K562 (cell line): Measurements from ENCODE around the gene TARBP2. TPM values are rescaled to one million over a fixed set of nuclear protein-coding genes. Genes with fewer than 3 reads are reported as not detected.

Experiments
- CTCFL ChIP-seq: IDR thresholded peaks from 2 replicates; pipeline ENCODE4 v1.6.1; 2011; ENCODE audit warnings: borderline replicate concordance, low read depth, mild to moderate bottlenecking, moderate library complexity, low read length; ENCODE audit not compliant: insufficient read depth, poor library complexity, severe bottlenecking
- EHMT2 ChIP-seq: fragments of 450-650 bp; IDR thresholded peaks from 2 replicates; pipeline ENCODE4 v1.6.1; 2018; ENCODE audit warnings: antibody characterized with exemption
- ESRRB ChIP-seq: fragments of 250-450 bp; sonication (Bioruptor Pico); IDR thresholded peaks from 2 replicates; pipeline ENCODE4 v1.5.0; 2020; ENCODE audit warnings: mild to moderate bottlenecking, moderate library complexity, borderline replicate concordance
- FOXP4 ChIP-seq: sonication (generic); formaldehyde crosslinking; IDR thresholded peaks from 2 replicates; pipeline ENCODE4 v1.8.0; 2022; ENCODE audit warnings: mild to moderate bottlenecking, missing genetic modification reagents, borderline replicate concordance
- GMEB1 ChIP-seq: fragments of 250-450 bp; sonication (Bioruptor Pico); IDR thresholded peaks from 2 replicates; pipeline ENCODE4 v1.4.0; 2020; ENCODE audit warnings: mild to moderate bottlenecking
- HNRNPL ChIP-seq: fragments of 200-400 bp; formaldehyde crosslinking; IDR thresholded peaks from 2 replicates; pipeline ENCODE4 v1.6.1; 2017; ENCODE audit warnings: low read depth, mild to moderate bottlenecking, low read length
- NFYB ChIP-seq: IDR thresholded peaks from 2 replicates; pipeline ENCODE4 v1.6.1; 2011; ENCODE audit warnings: mild to moderate bottlenecking, moderate library complexity; ENCODE audit not compliant: insufficient read length; ENCODE audit errors: extremely low read depth
- RBM14 ChIP-seq: fragments of 200-400 bp; formaldehyde crosslinking; IDR thresholded peaks from 2 replicates; pipeline ENCODE4 v1.6.1; 2018; ENCODE audit warnings: low read depth, mild to moderate bottlenecking, low read length, moderate library complexity, borderline replicate concordance; ENCODE audit not compliant: insufficient read depth
- SP2 ChIP-seq: IDR thresholded peaks from 2 replicates; pipeline ENCODE4 v1.6.1; 2011; ENCODE audit warnings: mild to moderate bottlenecking, low read depth, low read length, moderate library complexity; ENCODE audit not compliant: poor library complexity, severe bottlenecking; ENCODE audit errors: extremely low read depth
- ZBTB17 ChIP-seq: fragments of 450-650 bp; formaldehyde crosslinking; IDR thresholded peaks from 2 replicates; pipeline ENCODE4 v1.4.0; 2020; ENCODE audit warnings: mild to moderate bottlenecking
- ZBTB43 ChIP-seq: sonication (generic); formaldehyde crosslinking; IDR thresholded peaks from 2 replicates; pipeline ENCODE4 v1.8.0; 2023; ENCODE audit warnings: mild to moderate bottlenecking, missing genetic modification reagents
- ZC3H8 ChIP-seq: fragments of 450-650 bp; IDR thresholded peaks from 2 replicates; pipeline ENCODE4 v1.6.1; 2017
- ZNF395 ChIP-seq: fragments of 200-800 bp; sonication (Bioruptor generic); IDR thresholded peaks from 2 replicates; pipeline ENCODE4 v1.6.1; 2017; ENCODE audit warnings: missing genetic modification characterization, missing compliant biosample characterization
- ZNF695 ChIP-seq: fragments of 450-650 bp; formaldehyde crosslinking; IDR thresholded peaks from 2 replicates; pipeline ENCODE4 v1.4.0; 2020; ENCODE audit warnings: mild to moderate bottlenecking, moderate library complexity
- polyA plus RNA-seq, 8 experiments: library from polyadenylated mRNA; depleted of rRNA in 4 of 8; stranded (reverse) in 5 of 8; unstranded in 3 of 8; fragments of >200 nt; fragmentation: Nextera tagmentation in 2 of 8; fragmentation: Illumina TruSeq in 1 of 8; extraction: Ambion mirVana in 2 of 8; extraction: Trizol in 1 of 8; gene quantifications; 2 replicates each; pipeline versions ENCODE4 v1.2.1 to v1.2.3, GENCODE V29; 2011 to 2014; ENCODE audit warnings: inconsistent platforms in 1 of 8, missing spikeins in 1 of 8
- total RNA-seq, 7 experiments: library from RNA; depleted of rRNA in 6 of 7; stranded (reverse); fragments of >200 nt in 6 of 7; fragmentation: Illumina TruSeq in 2 of 7; extraction: Trizol in 2 of 7; gene quantifications; 2 replicates each; pipeline versions ENCODE4 v1.2.1 to v1.2.3, GENCODE V29; 2011 to 2021; ENCODE audit warnings: low replicate concordance in 1 of 7
- TF ChIP-seq, protein P1 (sequence below), 3 experiments: fragments of 200-800 bp in 1 of 3; sonication (Bioruptor generic) in 1 of 3; sonication (generic) in 1 of 3; formaldehyde crosslinking in 1 of 3; IDR thresholded peaks; 2 replicates each; pipeline versions ENCODE4 v1.6.1 to v1.8.0; 2016 to 2022; ENCODE audit warnings: mild to moderate bottlenecking in 2 of 3, missing compliant biosample characterization in 2 of 3, missing genetic modification characterization in 2 of 3, missing genetic modification reagents in 1 of 3

Gene TARBP2
- total and polyA plus RNA-seq, 9 of the 15 experiments (the other 6 are each of a cell fraction or from before 2014, with no cell fraction given) = 5.6 to 69.0 (median 44.6) TPM

DNA sequence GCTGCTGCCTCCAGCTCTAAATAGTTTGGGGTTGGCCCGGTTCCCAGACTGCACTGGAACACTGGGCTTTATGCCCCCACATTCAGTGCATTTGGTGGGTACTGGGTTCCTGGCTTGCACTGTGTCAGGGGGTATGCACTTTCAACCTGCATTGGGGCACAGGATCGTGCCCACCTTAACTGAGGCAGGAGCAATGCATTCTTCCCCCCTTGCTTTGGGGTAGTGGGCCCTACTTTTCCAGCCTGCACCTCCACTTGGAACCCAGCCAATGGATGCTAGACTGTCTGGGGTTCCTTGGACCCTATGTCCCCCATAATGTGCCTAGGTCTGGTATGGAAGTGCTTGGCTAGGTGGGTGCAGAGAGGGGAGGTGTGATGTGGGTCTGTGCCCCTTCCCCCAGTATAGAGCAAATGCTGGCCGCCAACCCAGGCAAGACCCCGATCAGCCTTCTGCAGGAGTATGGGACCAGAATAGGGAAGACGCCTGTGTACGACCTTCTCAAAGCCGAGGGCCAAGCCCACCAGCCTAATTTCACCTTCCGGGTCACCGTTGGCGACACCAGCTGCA lies 615 bp downstream of the TARBP2 start (continued):
- TF ChIP-seq, protein P1, sequence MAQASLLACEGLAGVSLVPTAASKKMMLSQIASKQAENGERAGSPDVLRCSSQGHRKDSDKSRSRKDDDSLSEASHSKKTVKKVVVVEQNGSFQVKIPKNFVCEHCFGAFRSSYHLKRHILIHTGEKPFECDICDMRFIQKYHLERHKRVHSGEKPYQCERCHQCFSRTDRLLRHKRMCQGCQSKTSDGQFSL (CRISPR knock-in tag; IDR thresholded peaks at IDR 0.05) = 0 out of 2 replicates have a peak, but pooled peaks have one; percentile 28
- TF ChIP-seq, protein P1 (tag; IDR thresholded peaks at IDR 0.05) = no peak
- TF ChIP-seq EHMT2 (no peak), NFYB (no peak), SP2 (no peak), ZNF395 (CRISPR knock-in tag) (no peak), FOXP4 (no peak; the same call in 1 of the 2 replicates), CTCFL (no peak), GMEB1 (no peak), ZC3H8 (no peak), HNRNPL (no peak), ESRRB (no peak), RBM14 (no peak), ZNF695 (CRISPR knock-in tag) (no peak), ZBTB17 (CRISPR knock-in tag) (no peak), ZBTB43 (CRISPR knock-in tag) (0 out of 2 replicates have a peak, but pooled peaks have one; percentile 6)
